Measurements from ENCODE around the gene SLC38A10. TPM values are rescaled to one million over a fixed set of nuclear protein-coding genes. Genes with fewer than 3 reads are reported as not detected.

SLC38A10 gene
- total and polyA plus RNA-seq, 2 experiments from 2014 or later, result 94.4 to 131 TPM

DNA sequence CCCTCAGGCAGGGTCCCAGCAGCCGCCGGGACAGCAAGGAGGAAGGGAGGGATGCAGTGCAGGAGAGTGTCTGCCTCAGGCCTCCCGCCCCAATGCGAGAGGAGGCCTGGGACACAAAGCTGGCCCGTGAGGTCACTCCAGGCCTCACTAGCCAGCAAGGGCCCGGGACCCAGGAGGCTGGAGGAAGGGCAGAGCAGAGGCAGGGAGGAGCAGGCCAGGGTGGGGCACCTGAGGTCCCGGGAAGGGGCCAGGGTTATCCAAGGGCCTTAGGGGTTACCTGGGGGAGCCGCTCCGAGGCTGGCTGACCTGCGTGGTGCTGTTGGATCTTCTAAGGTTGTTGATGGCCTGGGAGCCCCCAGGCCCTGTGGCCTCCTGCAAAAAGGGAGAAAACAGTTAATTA is 86.5 kb downstream of the SLC38A10 start:
- no peak for DNase-seq (ENCODE audit: low read depth in 1 of 2, low spot score in 1 of 2)
- Histone ChIP-seq H3K4me3 (no peak overlapping the region), H3K9me3 (ENCODE audit: low read depth) (no peaks in the 10 kb centered on the region), H3K27me3 (no peaks in the 10 kb centered on the region), H3K4me1 (ENCODE audit: low read depth) (no peaks in the 10 kb centered on the region), H3K36me3 (no peaks in the 10 kb centered on the region), H3K27ac (no peak overlapping the region)
- TF ChIP-seq, protein P1, sequence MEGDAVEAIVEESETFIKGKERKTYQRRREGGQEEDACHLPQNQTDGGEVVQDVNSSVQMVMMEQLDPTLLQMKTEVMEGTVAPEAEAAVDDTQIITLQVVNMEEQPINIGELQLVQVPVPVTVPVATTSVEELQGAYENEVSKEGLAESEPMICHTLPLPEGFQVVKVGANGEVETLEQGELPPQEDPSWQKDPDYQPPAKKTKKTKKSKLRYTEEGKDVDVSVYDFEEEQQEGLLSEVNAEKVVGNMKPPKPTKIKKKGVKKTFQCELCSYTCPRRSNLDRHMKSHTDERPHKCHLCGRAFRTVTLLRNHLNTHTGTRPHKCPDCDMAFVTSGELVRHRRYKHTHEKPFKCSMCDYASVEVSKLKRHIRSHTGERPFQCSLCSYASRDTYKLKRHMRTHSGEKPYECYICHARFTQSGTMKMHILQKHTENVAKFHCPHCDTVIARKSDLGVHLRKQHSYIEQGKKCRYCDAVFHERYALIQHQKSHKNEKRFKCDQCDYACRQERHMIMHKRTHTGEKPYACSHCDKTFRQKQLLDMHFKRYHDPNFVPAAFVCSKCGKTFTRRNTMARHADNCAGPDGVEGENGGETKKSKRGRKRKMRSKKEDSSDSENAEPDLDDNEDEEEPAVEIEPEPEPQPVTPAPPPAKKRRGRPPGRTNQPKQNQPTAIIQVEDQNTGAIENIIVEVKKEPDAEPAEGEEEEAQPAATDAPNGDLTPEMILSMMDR (IDR thresholded peaks at IDR 0.05; ENCODE audit: low read depth, low read length), result no peak

GRCh38 chr17:81207610-81208581 is 87.2 kb downstream of the SLC38A10 start:
- H3K4me3 ChIP-seq, result no peak overlapping the region
- no peaks in the 10 kb centered on the region for H3K9me3 ChIP-seq (ENCODE audit: low read depth)
- TF ChIP-seq, protein P1 (IDR thresholded peaks at IDR 0.05; ENCODE audit: low read depth, low read length), result no peak
- no peak for DNase-seq (ENCODE audit: low read depth in 1 of 2, low spot score in 1 of 2)
- H3K4me1 ChIP-seq (ENCODE audit: low read depth), result no peaks in the 10 kb centered on the region
- H3K27ac ChIP-seq, result no peak overlapping the region
- no peaks in the 10 kb centered on the region for H3K27me3 ChIP-seq
- no peaks in the 10 kb centered on the region for H3K36me3 ChIP-seq

DNA sequence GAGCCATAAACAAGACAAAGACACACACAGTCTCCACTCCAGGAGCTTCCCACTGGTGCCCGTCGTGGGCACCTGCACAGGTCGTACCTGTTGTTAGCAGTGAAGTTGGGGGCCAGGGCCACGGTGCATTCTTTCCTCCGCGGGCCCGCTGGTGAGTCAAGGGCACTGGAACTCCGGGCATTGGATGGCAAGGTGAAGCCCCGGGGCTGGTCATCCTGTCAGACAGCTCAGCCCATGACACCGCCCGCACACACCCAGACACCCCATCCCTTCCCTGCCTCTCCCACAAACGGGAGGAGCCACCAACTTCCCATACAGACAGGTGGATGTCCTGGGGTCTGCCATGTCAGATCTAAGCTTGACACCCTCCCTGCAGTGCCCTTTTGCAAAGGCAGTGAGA is 88.5 kb downstream of the SLC38A10 start:
- H3K9me3 ChIP-seq (ENCODE audit: low read depth), result no peaks in the 10 kb centered on the region

DNA sequence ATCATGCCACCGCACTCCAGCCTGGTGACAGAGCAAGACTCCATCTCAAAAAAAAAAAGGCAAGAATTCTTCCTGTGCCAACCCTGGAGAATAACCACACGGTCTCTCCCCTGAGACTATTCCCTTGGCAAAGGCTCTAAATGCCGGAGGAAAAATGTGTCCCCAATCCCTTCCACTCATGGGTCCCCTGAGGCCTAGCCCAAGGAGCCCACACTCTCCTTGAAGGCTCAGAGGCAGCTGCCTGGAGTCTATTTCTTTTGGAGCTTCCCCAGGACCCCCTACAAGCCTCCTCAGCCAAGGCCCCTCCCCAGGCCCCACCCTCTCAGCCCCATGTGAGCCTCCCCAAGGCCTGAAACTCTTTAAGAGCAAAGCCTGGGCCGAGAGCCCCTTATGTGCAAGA is 88.9 kb downstream of the SLC38A10 start:
- no peaks in the 10 kb centered on the region for H3K27me3 ChIP-seq

More for the DNA sequence above, 88.5 kb downstream of the SLC38A10 start:
- DNase-seq (ENCODE audit: low read depth in 1 of 2, low spot score in 1 of 2), result no peak
- Histone ChIP-seq H3K36me3 (no peaks in the 10 kb centered on the region), H3K4me1 (ENCODE audit: low read depth) (no peaks in the 10 kb centered on the region), H3K4me3 (no peak overlapping the region), H3K27me3 (no peaks in the 10 kb centered on the region), H3K27ac (no peak overlapping the region)
- TF ChIP-seq, protein P1 (IDR thresholded peaks at IDR 0.05; ENCODE audit: low read depth, low read length), result no peak

DNA sequence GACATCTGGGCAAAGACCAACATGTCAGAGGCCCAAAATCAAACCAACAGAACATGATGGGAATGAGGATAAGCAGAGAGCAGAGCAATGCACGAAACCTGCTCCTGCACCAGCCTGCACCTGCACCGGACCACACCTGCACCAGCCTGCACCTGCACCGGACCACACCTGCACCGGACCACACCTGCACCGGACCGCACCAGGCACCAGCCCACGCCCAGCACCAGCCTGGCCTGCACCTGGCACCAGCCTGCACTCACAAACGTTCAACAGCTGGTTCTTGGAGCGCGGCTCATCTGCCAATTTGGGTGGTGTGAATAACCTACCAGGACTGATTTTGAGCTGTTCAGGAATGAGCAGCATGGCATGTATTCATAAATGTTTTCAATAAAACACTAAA is 90.5 kb downstream of the SLC38A10 start:
- no peak overlapping the region for H3K27ac ChIP-seq
- H3K27me3 ChIP-seq, result no peaks in the 10 kb centered on the region
- no peaks in the 10 kb centered on the region for H3K9me3 ChIP-seq (ENCODE audit: low read depth)
- DNase-seq (ENCODE audit: low read depth in 1 of 2, low spot score in 1 of 2), result no peak
- TF ChIP-seq, protein P1 (IDR thresholded peaks at IDR 0.05; ENCODE audit: low read depth, low read length), result no peak
- H3K36me3 ChIP-seq, result no peaks in the 10 kb centered on the region
- no peaks in the 10 kb centered on the region for H3K4me1 ChIP-seq (ENCODE audit: low read depth)
- no peak overlapping the region for H3K4me3 ChIP-seq

More for the DNA sequence above, 88.9 kb downstream of the SLC38A10 start:
- no peaks in the 10 kb centered on the region for H3K4me1 ChIP-seq (ENCODE audit: low read depth)
- no peaks in the 10 kb centered on the region for H3K9me3 ChIP-seq (ENCODE audit: low read depth)
- DNase-seq (ENCODE audit: low read depth in 1 of 2, low spot score in 1 of 2), result no peak
- TF ChIP-seq, protein P1 (IDR thresholded peaks at IDR 0.05; ENCODE audit: low read depth, low read length), result no peak
- no peak overlapping the region for H3K4me3 ChIP-seq
- H3K27ac ChIP-seq, result no peak overlapping the region
- H3K36me3 ChIP-seq, result no peaks in the 10 kb centered on the region
